ENCODE results near the gene HPF1.

GRCh38 chr4:169799260-169799659 lies 41.5 kb upstream of the HPF1 start:
- TF ChIP-seq CTCF (IDR thresholded peaks at IDR 0.05) = no peak
- no peak for TF ChIP-seq POLR2AphosphoS5 (IDR thresholded peaks at IDR 0.05)
- TF ChIP-seq POLR2A (IDR thresholded peaks at IDR 0.05) = no peak
- no peak for TF ChIP-seq EP300 (IDR thresholded peaks at IDR 0.05; ENCODE audit: low read depth)
